Islet precursor cell (in vitro differentiated cells): ENCODE results near the gene GPC5.
"Not testable (repeated sequence)": the region's sequence is repeated elsewhere in the genome, so short reads cannot be mapped to it uniquely, and the experiment has no call there.

Experiments used
- DNase-seq: peaks from one replicate; pipeline ENCODE4 v3.0.0-alpha.2; 2018

The GPC5 gene

DNA sequence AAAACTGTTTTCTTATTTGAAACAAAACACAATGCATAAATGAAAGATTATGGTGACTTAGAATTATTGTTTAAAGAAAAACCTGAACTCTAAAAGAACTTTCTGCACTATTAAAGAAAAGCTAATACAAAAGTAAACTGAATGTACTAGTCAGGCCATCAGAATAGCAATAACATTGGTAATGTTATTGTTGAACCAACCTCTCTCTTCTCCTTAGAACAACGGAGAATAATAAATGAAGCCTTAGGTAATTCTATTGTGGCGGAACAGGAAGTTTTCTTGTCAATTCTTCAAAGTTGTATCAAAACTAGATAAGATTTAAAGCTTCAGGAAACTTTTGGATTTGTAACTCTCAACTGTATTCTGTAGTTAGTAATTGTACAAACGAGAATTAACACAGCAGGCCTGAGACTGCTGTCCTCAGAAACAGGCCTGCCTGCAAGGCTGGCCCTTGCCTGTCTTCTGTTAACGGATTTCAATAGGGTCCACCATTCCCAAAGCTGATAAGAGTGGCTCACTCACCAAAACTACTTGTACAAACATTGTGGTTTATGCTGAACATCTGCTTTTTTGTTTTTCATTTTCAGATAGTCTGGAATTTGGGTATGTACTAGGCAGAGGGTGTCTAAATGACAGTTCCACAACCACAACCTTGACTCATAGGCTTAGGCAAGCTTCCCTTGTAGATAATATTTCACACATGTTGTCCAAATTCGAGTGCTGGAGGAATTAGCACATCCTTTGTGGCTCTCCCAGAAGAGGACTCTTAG, 825.8 kb downstream of the GPC5 start:
- DNase-seq = no peak

DNA sequence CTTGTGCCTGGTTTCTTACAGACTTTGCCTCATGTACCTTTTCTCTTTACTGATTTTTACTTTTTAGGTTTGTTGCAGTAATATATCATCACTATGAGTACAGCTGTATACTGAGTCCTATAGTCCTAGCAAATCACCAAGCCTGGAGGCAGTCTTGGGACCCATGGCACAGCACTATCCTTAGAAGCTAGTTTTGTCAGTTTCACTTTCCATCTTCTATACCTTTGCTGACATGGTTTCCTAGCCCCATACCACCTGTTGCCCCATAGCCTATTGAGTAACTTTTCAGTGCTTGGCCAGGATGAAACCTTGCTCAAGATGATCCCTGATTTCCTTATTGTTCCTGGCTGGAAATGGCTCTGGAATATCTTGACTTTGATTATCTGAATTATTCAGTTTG, 826.4 kb downstream of the GPC5 start:
- DNase-seq = no peak

- DNase-seq = no peak
Measured at GRCh38 chr13:92225861-92226260, 827.4 kb downstream of the GPC5 start.

DNA sequence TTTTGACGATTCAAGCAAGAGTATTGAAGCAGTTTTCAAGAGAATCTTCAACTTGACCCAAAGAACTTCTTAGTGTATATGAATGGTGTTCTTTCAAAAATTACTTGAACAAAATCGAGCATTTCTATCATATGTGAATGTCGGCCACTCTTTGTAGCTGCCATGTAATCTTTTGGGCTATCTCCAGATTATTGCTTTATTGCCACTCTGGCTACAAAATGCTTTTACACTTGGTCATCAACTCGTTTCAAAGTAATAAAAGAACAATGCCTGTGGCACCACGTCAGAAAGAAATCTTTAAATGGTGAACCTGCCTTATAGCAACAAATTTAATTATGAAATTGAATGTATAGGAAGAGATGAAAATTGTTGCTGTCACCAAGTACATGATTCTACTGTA, 834.5 kb downstream of the GPC5 start:
- DNase-seq = no peak

GRCh38 chr13:92251671-92252210, 853.3 kb downstream of the GPC5 start:
- no peak for DNase-seq

DNA sequence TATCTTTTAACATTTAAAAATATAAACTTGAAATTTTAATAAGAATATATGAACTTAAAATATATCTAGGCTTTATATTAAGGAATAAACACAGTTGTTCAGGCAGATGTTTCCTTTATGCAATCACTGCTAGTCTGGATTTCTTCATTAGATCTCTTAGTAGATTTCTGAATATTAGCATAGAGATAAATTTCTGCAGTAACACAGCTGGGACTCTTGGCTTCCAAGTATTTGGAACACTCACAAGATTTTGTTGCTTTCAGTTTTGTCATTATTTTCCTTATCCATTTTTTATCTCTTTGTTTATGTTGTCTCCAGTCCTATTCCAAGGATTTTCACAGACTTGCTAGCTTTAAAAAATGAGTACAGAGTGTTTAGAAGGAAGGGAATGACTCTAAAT, 857.1 kb downstream of the GPC5 start:
- DNase-seq = no peak

DNA sequence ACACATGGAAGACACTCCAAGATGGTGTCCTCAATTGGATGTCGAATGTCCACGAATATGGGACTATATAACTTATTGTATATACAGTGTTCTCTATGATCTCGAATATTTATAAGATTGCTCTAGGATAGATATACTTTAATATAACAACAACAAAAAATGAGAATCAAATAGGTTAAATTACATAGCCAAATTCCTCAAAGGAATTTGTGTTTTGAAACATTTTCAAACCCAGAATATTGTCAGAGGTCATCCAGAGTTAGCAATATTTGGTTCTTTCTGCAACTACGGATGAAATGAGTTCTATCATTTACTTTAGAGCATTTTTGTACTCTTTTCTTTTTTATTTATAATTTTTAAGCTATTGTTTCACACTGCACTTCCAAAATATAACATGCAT, 857.8 kb downstream of the GPC5 start:
- DNase-seq = no peak

GRCh38 chr13:92259046-92259445, 860.6 kb downstream of the GPC5 start:
- DNase-seq = no peak

DNA sequence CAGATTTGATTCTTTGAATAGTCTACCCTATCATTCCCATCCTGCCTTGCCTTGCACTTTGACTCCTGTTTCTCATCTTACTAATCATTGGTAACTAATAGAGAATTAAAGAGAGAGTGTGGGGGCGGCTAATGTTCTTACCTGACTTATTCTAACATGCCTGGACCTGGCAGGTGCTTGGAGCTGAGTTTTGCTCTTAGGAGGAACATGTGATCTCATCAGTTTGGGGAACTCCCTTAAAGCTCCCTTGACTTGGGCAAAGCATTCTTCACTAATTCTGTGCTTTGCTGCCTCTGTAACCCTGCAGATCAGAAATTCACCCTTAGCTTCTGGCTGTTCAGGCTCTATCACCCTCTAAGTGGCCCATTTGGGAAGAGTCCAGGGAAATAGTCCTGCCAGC, 861.1 kb downstream of the GPC5 start:
- DNase-seq = no peak

DNA sequence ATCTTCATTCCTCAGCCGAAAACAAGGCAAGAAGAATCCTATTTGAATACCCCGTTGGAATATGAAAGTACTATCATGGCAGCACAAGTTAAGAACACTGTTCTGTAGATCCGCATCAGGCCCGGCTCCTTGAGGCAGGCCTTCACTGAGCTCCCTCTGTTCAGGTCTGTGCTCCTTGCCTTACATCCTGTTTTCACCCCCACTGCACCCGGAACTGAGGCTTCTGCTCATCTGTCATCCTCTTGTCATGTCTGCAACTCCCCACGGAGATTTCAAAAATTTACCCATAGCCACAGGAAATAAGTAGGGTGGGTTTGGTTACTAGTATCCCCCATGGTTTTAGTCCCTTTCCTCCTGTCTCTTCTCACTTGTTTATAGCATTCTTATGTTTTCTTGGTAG, 861.9 kb downstream of the GPC5 start:
- DNase-seq = no peak

- DNase-seq = no peak
Measured at GRCh38 chr13:92262100-92262788, 863.8 kb downstream of the GPC5 start.

DNA sequence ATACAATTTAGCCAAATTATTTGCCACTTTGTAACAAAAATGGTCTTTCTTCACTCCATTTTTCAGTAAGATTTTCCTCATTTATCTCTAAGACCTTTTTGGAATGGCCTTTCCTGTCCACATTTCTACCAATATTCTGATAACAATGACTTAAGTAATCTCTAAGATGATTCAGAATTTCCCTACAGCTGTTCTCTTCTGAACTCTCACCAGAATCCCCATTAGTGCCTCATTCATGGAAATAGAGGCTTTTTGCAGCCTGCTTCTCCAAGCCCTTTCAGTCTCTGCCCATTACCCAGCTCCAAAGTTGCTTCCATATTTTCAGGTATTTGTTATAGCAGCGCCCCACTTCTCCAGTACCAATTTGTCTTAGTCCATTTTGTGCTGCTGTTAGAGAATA, 867.0 kb downstream of the GPC5 start:
- no peak for DNase-seq

- DNase-seq = no peak
Measured at GRCh38 chr13:92270990-92271389, 872.6 kb downstream of the GPC5 start.

GRCh38 chr13:92272177-92272576, 873.8 kb downstream of the GPC5 start:
- DNase-seq = no peak

DNA sequence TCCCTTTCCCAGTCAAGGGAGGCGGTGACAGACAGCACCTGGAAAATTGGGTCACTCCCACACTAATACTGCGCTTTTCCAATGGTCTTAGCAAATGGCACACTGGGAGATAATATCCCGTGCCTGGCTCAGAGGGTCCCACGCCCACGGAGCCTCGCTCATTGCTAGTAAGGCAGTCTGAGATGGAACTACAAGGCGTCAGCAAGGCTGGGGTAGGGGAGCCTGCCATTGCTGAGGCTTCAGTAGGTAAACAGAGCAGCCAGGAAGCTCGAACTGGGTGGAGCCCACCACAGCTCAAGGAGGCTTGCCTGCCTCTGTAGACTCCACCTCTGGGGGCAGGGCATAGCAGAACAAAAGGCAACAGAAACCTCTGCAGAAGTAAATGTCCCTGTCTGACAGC, 882.6 kb downstream of the GPC5 start:
- DNase-seq = not testable (repeated sequence)

DNA sequence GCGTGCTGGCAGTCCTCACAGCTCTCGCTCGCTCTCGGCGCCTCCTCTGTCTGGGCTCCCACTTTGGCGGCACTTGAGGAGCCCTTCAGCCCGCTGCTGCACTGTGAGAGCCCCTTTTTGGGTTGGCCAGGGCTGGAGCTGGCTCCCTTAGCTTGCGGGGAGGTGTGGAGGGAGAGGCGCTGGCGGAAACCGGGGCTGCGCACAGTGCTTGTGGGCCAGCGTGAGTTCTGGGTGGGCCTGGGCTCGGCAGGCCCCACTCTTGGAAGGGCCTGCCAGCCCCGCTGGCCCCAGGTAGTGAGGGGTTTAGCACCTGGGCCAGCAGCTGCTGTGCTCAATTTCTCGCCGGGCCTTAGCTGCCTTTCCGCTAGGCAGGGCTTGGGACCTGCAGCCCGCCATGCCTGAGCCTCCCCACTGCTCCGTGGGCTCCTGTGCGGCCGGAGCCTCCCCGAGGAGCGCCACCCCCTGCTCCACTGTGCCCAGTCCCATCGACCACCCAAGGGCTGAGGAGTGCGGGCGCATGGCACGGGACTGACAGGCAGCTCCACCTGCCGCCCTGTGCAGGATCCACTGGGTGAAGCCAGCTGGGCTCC, 892.4 kb downstream of the GPC5 start:
- not testable (repeated sequence) for DNase-seq

DNA sequence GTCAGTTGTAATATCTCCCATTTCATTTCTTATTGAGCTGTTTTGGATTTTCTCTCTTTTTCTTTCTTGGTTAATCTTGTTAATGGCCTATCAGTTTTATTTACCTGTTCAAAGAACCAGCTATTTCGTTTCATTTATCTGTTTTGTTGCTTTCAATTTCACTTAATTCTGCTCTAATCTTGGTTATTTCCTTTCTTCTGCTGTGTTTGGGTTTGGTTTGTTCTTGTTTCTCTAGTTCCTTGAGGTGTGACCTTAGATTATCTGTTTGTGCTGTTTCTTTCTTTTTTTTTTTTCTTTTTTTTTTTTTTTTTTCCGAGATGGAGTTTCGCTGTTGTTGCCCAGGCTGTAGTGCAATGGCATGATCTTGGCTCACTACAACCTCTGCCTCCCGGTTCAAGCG, 896.1 kb downstream of the GPC5 start:
- not testable (repeated sequence) for DNase-seq

- DNase-seq = not testable (repeated sequence)
Measured at GRCh38 chr13:92296154-92296671, 897.8 kb downstream of the GPC5 start.

GRCh38 chr13:92297971-92298942, 899.8 kb downstream of the GPC5 start:
- no peak for DNase-seq

DNA sequence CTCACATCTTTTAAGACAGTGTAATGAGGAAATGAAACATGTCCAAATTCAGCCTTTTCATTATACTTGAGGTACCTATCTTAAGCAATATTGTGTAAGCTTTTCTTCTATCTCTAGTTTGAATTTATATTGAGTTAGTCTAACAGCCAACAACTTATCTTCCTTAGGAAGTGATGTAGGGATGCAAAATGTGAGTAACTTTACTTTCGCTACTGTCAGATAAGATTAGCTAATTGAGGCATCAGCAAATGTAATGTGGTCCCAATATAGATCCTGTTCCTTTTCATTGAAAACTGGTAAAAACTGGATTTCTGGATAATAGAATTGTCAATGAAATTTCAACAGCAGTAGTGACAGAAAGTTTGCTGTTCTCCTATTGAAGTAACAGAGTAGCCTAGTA, 902.2 kb downstream of the GPC5 start:
- no peak for DNase-seq

- no peak for DNase-seq
Measured at GRCh38 chr13:92303428-92303827, 905.0 kb downstream of the GPC5 start.

DNA sequence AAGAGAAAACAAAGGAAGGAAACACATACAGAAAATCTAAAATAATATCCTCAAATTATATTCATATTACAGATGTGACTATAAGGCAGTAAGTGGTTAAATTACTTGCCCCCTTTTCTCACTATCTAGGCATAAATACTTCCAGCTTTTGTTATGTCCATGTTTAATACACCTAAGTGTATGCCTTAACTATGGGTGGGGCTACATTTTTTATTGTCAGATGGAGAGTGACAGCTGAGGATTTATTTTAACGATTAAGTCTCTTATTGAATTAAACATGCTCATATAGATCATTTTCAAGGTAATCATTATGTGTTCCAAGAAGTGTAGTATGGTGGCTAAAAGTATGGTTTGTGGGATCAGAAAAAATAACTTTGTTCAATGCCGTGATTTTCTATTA, 909.3 kb downstream of the GPC5 start:
- no peak for DNase-seq

DNA sequence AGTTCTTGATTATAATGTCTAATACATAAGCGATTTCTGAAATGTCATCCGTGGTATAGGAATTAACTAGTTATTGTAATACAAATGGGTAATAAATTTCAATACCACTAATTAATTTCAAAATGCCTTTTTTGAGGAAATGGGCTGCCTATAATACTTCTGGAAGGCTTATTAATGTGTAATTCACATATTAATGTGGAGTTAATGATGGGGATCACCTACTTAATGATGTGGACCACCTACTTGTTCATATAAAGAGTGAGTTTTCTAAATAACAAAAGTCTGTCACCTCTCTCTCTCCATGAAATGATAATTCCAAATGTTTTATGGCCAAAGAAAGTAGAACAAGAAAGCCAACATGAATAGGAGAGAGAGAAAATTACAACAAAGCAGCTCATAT, 914.4 kb downstream of the GPC5 start:
- no peak for DNase-seq
